ENCODE data around the gene AP1G2. TPM values are rescaled to one million over a fixed set of nuclear protein-coding genes. Genes with fewer than 3 reads are reported as not detected.

The AP1G2 gene, protein sequence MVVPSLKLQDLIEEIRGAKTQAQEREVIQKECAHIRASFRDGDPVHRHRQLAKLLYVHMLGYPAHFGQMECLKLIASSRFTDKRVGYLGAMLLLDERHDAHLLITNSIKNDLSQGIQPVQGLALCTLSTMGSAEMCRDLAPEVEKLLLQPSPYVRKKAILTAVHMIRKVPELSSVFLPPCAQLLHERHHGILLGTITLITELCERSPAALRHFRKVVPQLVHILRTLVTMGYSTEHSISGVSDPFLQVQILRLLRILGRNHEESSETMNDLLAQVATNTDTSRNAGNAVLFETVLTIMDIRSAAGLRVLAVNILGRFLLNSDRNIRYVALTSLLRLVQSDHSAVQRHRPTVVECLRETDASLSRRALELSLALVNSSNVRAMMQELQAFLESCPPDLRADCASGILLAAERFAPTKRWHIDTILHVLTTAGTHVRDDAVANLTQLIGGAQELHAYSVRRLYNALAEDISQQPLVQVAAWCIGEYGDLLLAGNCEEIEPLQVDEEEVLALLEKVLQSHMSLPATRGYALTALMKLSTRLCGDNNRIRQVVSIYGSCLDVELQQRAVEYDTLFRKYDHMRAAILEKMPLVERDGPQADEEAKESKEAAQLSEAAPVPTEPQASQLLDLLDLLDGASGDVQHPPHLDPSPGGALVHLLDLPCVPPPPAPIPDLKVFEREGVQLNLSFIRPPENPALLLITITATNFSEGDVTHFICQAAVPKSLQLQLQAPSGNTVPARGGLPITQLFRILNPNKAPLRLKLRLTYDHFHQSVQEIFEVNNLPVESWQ
- 37.3 and 56.4 TPM in 2 replicates for total RNA-seq

DNA sequence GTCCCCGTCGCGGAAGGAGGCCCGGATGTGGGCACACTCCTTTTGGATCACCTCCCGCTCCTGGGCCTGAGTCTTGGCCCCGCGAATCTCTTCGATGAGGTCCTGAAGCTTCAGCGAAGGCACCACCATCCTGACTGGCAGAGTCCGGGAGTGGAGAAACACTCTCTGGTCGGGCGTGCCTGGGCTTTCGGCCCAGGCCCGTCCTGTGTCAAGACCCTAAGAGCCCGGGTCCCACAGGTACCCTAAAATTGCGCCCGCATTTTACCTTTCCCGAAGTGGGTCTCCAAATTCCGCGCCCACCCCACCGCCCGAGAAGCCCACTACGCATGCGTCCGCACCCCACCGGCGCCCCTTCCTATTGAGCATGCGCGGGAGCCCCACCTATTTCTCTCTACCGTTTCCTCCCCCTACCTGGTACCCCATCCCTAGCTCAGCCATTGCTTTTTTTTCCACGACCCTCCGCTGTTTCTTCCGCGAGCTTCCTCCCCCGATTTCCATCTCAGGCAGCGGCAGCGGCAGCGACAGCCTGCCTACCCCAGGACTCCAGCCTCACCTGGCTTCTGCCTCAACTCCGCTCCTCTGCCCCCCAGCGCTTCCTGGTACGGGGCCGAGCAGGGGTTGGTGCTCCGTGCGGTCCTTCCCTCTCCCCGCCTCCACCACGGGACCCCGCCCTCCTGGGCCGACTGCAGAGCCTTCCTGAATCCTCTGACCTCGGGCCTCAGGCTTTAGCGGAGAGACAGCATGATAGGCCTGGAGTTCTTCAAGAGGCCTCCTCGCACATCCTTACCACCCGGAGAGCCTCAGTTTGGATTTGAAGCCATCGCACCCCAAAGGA lies at the start of gene AP1G2:
Gene AP1G2, minus strand, starts transcription at position 606 of the 835 bp plus-strand sequence. Its CDS starts 477 bp downstream, at position 129.

DNA sequence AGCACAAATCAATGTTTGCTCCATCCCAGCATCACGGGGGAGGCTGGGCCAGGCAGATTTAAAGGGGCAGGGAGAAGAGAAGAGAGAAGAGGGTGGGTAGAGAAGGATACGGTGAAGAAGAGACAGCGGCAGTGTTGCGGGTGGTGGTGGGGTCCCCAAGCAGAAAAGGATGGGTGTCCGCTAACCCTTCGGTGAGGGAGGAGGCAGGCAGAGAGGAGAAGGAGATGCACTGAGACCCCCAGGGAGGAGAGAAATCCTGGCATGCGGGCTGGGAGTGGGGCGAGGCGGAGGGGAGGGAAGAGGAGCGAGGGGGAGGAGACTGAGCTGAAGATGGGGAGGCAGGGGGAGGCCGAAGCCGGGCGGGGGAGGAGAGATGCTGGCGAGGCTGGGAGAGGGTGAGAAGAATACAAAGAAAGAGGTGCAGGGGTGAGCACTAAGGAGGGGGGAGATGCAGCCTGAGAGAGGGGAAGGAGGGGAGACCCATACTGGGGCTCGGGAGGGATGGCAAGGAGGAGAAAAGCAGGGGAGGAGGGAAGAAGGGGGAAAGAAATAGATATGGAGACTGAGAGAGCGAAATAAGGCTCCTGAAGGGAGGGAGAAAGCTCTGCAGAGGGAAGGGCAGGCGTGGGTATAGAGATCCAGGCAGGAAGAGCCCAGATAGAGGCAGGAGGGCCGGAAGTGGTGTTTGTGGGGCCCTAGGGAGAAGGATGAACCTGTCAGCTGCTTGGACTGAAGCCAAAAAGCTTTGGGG lies 11.1 kb upstream of the AP1G2 start, which contains the start of gene JPH4:
Gene JPH4, minus strand, starts transcription at position 231 of the 751 bp plus-strand sequence. CDS start 1,337 bp downstream, outside the sequence.

DNA sequence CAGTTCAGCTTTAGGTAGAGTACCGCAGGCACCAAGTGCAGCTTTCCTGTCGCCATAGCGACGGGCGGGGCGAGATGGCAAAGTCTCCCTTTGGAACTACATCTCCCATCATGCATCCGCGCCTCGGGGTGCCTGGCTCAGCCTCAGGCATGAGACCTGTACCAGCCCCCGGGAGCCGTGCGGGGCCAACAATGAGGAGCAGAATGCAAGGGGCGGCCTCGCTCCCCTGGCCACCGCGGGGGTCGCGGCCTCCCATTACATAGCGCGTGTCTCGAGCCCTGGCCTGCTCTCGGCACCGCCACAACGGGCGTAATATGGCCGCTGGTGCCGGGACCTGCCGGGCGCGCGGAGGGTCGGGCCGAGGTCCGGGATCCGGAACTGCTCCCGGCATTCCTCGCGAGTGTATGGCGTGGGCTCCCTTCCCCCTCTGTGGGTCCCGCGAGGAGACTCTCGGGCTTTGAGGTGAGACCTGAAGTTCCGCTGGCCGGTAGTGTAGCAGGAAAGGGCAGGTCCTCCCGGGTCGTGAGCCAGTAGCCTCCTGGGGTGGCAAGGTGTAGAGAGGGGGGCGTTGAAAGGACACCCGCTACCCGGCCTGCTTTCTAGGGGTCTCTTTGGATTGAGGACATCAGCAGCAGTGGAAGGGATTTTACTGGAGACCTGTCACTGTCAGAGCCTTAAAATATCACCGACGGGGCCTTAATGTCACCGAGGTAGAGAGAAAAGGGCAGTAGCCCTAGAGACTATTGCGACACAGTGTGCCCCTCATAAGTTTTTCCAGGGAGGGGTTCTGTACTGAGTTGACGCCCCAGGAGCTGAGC lies 11.5 kb downstream of the AP1G2 start, which contains the start of gene THTPA:
Gene THTPA, plus strand, starts transcription at position 390 of the 818 bp plus-strand sequence. CDS start 487 bp downstream, outside the sequence.

DNA sequence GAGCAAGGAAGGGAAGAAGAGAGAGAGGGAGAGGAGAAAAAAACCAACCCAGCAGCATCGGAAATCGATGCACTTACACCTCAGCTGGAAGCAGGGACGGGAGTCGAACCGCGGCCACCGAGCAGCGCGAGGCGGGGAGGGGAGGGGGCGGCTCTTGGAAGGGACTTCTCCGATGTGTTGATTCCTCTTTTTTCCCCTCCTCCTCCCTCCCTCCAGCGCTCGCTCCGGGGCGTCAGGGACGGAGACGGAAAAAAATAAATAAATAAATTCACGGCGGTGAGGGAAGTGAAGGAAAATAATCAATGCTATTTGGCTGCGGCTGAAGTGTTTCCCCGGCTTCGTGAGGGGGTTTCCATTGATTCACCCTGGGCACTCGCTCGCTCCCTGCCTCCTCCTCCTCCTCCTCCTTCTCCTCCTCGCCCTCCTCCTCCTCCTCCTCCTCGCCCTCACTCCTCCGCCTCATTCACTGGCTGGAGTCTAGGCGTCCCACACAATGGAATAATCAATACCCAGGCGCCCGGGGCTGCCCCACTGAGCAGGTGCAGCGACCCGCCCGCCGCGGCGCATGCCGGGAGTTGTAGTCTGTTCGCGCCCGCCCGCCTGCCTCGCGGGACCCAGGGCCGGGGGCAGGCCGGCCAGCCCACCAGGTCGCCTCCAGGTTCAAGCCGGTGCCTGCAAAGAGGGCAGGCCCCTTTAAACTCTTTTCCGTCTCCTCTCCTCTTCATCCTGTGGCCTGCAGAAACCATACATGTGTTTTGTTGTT lies 16.1 kb downstream of the AP1G2 start, which contains the start of gene ZFHX2:
Gene ZFHX2, minus strand, starts transcription at position 500 of the 763 bp plus-strand sequence. CDS start 16,440 bp downstream, outside the sequence.

Other genes starting within 250 kb of the AP1G2 start
- 54.8 and 64.1 TPM in 2 replicates for gene PABPN1, start 246.3 kb downstream of the AP1G2 start, total RNA-seq
- gene SLC22A17, start 214.9 kb downstream of the AP1G2 start, total RNA-seq, result 1.5 and 8.7 TPM in 2 replicates
- 6.3 and 7.7 TPM in 2 replicates for gene EFS, start 202.6 kb downstream of the AP1G2 start, total RNA-seq
- not detected in 2 replicates for gene IL25, start 195.0 kb downstream of the AP1G2 start, total RNA-seq
- gene CMTM5, start 190.7 kb downstream of the AP1G2 start, total RNA-seq, result not detected in 2 replicates
- not detected in 2 replicates for gene MYH6, start 159.5 kb downstream of the AP1G2 start, total RNA-seq
- gene MYH7, start 132.1 kb downstream of the AP1G2 start, total RNA-seq, result under 0.01 TPM in 1 of 2 replicates, not detected in the other
- gene NGDN, start 98.1 kb downstream of the AP1G2 start, total RNA-seq, result 50.1 and 75.9 TPM in 2 replicates
- under 0.01 and 0.24 TPM in 2 replicates for gene ZFHX2, start 16.0 kb downstream of the AP1G2 start, total RNA-seq
- gene THTPA, start 11.5 kb downstream of the AP1G2 start, total RNA-seq, result 5.5 and 6.7 TPM in 2 replicates
- gene JPH4, start 11.0 kb upstream of the AP1G2 start, total RNA-seq, result not detected in 2 replicates
- gene DHRS2, start 68.6 kb upstream of the AP1G2 start, total RNA-seq, result not detected in 2 replicates